SK-N-SH (cell line): Measurements from ENCODE around the gene SCGB1D4. TPM values are rescaled to one million over a fixed set of nuclear protein-coding genes. Genes with fewer than 3 reads are reported as not detected.

Source experiments
- CTCF ChIA-PET: fragments of 300-600, 350-600 bp; formaldehyde crosslinking; extraction: SDS; loops from one replicate; lab custom pipeline; 2021; lab: Yijun Ruan, JAX
- POLR2A ChIA-PET: fragments of 350-600 bp; sonication (Branson Sonifier 250); formaldehyde crosslinking; extraction: SDS; loops from one replicate; lab custom pipeline; 2020; ENCODE audit warnings: antibody characterized with exemption, inconsistent platforms; lab: Yijun Ruan, JAX
- DNase-seq: peaks from one replicate; pipeline ENCODE4 v3.0.0; 2012
- H2AFZ ChIP-seq: fragments of 200-600 bp; sonication (generic); 2 replicates; pipeline ENCODE4 v1.8.1; 2016; ENCODE audit warnings: antibody characterized with exemption, mild to moderate bottlenecking, low read depth
- H3F3A ChIP-seq: fragments of 200-600 bp; sonication (generic); replicated peaks from 2 replicates; pipeline ENCODE3; 2016; ENCODE audit warnings: antibody characterized with exemption, mild to moderate bottlenecking; ENCODE audit not compliant: insufficient read depth
- H3K27ac ChIP-seq, 2 experiments: fragments of 200-500 bp in 1 of 2; fragments of 200-600 bp in 1 of 2; sonication (Bioruptor generic) in 1 of 2; sonication (generic), shearing (Covaris generic) in 1 of 2; 2 replicates each; pipeline versions ENCODE4 v1.5.1 to v1.6.1; 2014 to 2016; ENCODE audit warnings: low read depth in 2 of 2, inconsistent platforms in 1 of 2, low read length in 1 of 2, mild to moderate bottlenecking in 1 of 2, mixed read lengths in 1 of 2
- H3K27me3 ChIP-seq: fragments of 200-600 bp; sonication (generic), shearing (Covaris generic); 2 replicates; pipeline ENCODE4 v1.6.1; 2016; ENCODE audit warnings: mixed run types; ENCODE audit not compliant: insufficient read depth
- H3K36me3 ChIP-seq, 2 experiments: fragments of 200-500 bp in 1 of 2; fragments of 200-600 bp in 1 of 2; sonication (Bioruptor generic) in 1 of 2; sonication (generic) in 1 of 2; replicated peaks in 1 of 2; 2 replicates each; pipeline versions ENCODE3 to v1.5.1; 2014 to 2016; ENCODE audit warnings: low read length in 1 of 2, mild to moderate bottlenecking in 1 of 2; ENCODE audit not compliant: insufficient read depth in 2 of 2, control insufficient read depth in 1 of 2
- H3K4me1 ChIP-seq, 2 experiments: fragments of 200-500 bp in 1 of 2; fragments of 200-600 bp in 1 of 2; sonication (Bioruptor generic) in 1 of 2; sonication (generic), shearing (Covaris generic) in 1 of 2; 2 replicates each; pipeline versions ENCODE4 v1.5.1 to v1.6.1; 2014 to 2016; ENCODE audit warnings: low read depth in 1 of 2, low read length in 1 of 2, mixed run types in 1 of 2; ENCODE audit not compliant: insufficient read depth in 2 of 2, control insufficient read depth in 1 of 2
- H3K4me2 ChIP-seq: fragments of 200-600 bp; sonication (generic), shearing (Covaris generic); 2 replicates; pipeline ENCODE4 v1.6.1; 2017; ENCODE audit warnings: mixed run types
- H3K4me3 ChIP-seq, 2 experiments: fragments of 200-500 bp in 1 of 2; fragments of 200-600 bp in 1 of 2; sonication (Bioruptor generic) in 1 of 2; sonication (generic), shearing (Covaris generic) in 1 of 2; 2 replicates each; pipeline versions ENCODE4 v1.5.1 to v1.8.1; 2014 to 2016; ENCODE audit warnings: low read depth in 2 of 2, inconsistent platforms in 1 of 2, low read length in 1 of 2, mild to moderate bottlenecking in 1 of 2, mixed read lengths in 1 of 2, moderate library complexity in 1 of 2
- H3K79me2 ChIP-seq: fragments of 200-600 bp; sonication (generic); 2 replicates; pipeline ENCODE4 v1.8.1; 2017; ENCODE audit warnings: mild to moderate bottlenecking; ENCODE audit not compliant: insufficient read depth
- H3K9ac ChIP-seq: fragments of 200-600 bp; sonication (generic); 2 replicates; pipeline ENCODE4 v1.6.1; 2017; ENCODE audit warnings: mixed run types
- H3K9me2 ChIP-seq: fragments of 200-600 bp; sonication (generic); 2 replicates; pipeline ENCODE4 v1.6.1; 2017; ENCODE audit warnings: mixed run types
- H3K9me3 ChIP-seq: fragments of 200-600 bp; sonication (generic); 2 replicates; pipeline ENCODE4 v1.6.1; 2017; ENCODE audit warnings: mixed run types, mild to moderate bottlenecking, moderate library complexity
- H4K20me1 ChIP-seq: fragments of 200-600 bp; sonication (generic); 2 replicates; pipeline ENCODE4 v1.6.1; 2017; ENCODE audit warnings: mild to moderate bottlenecking, mixed run types; ENCODE audit not compliant: insufficient read depth
- CTCF ChIP-seq: fragments of 200-600 bp; sonication (generic); IDR thresholded peaks from 2 replicates; pipeline ENCODE4 v1.6.1; 2017; ENCODE audit warnings: antibody characterized with exemption, mild to moderate bottlenecking, moderate library complexity
- ELF1 ChIP-seq: IDR thresholded peaks from 2 replicates; pipeline ENCODE4 v1.4.0; 2012
- EZH2phosphoT487 ChIP-seq: fragments of 200-600 bp; sonication (generic); IDR thresholded peaks from 2 replicates; pipeline ENCODE4 v1.6.1; 2017; ENCODE audit warnings: low read depth, mixed run types, mild to moderate bottlenecking, antibody characterized with exemption, moderate library complexity, borderline replicate concordance
- FOSL2 ChIP-seq: IDR thresholded peaks from 2 replicates; pipeline ENCODE4 v1.4.0; 2012; ENCODE audit warnings: low read depth, mild to moderate bottlenecking, moderate library complexity, borderline replicate concordance
- FOXJ3 ChIP-seq: sonication (generic); formaldehyde crosslinking; IDR thresholded peaks from 2 replicates; pipeline ENCODE4 v1.5.1; 2020; ENCODE audit warnings: mild to moderate bottlenecking, missing genetic modification reagents
- FOXM1 ChIP-seq: IDR thresholded peaks from 2 replicates; pipeline ENCODE4 v1.4.0; 2012; ENCODE audit warnings: low read depth, mild to moderate bottlenecking
- GABPA ChIP-seq: IDR thresholded peaks from 2 replicates; pipeline ENCODE4 v1.4.0; 2012; ENCODE audit warnings: low read depth, mild to moderate bottlenecking
- GATA2 ChIP-seq: sonication (generic); formaldehyde crosslinking; IDR thresholded peaks from 2 replicates; pipeline ENCODE4 v1.5.0; 2020; ENCODE audit warnings: mild to moderate bottlenecking, missing genetic modification reagents
- JUND ChIP-seq: IDR thresholded peaks from 2 replicates; pipeline ENCODE4 v1.4.0; 2012
- MAX ChIP-seq: IDR thresholded peaks from 2 replicates; pipeline ENCODE4 v1.4.0; 2012; ENCODE audit warnings: low read depth
- NRF1 ChIP-seq: IDR thresholded peaks from 2 replicates; pipeline ENCODE4 v1.6.1; 2012; ENCODE audit warnings: low read depth, mild to moderate bottlenecking, low read length
- POLR2AphosphoS5 ChIP-seq: IDR thresholded peaks from 2 replicates; pipeline ENCODE4 v1.6.1; 2012; ENCODE audit warnings: low read depth, low read length
- RAD21 ChIP-seq: IDR thresholded peaks from 2 replicates; pipeline ENCODE4 v1.6.1; 2012; ENCODE audit warnings: mild to moderate bottlenecking, low read length
- TAF1 ChIP-seq: IDR thresholded peaks from 2 replicates; pipeline ENCODE4 v1.6.1; 2012; ENCODE audit warnings: low read depth, mild to moderate bottlenecking, low read length, moderate library complexity, borderline replicate concordance
- USF1 ChIP-seq: IDR thresholded peaks from 2 replicates; pipeline ENCODE4 v1.4.0; 2012; ENCODE audit warnings: low read depth, borderline replicate concordance
- USF2 ChIP-seq: fragments of 150-350 bp; IDR thresholded peaks from 2 replicates; pipeline ENCODE4 v1.6.1; 2017; ENCODE audit warnings: antibody characterized with exemption, low read length, low read depth, borderline replicate concordance
- WGBS: methylation state at CpG from one replicate; pipeline ENCODE4 v1.1.6; 2017; ENCODE audit warnings: low lambda C conversion rate; 5-methylcytosine and 5-hydroxymethylcytosine counted together
- polyA plus RNA-seq, 3 experiments: library from polyadenylated mRNA; depleted of rRNA; stranded (reverse); fragments of >200 nt; gene quantifications; 2 replicates each; pipeline ENCODE4 v1.2.3, GENCODE V29; 2012

Gene SCGB1D4
- polyA plus RNA-seq, 1 of the 3 experiments (the other 2 are of a cell fraction), result not detected

- Histone ChIP-seq H4K20me1 (no peaks in the 10 kb centered on the region), H3K9me2 (no peaks in the 10 kb centered on the region), H3K9me3 (no peaks in the 10 kb centered on the region), H3K79me2 (no peaks in the 10 kb centered on the region), H3F3A (no peaks in the 10 kb centered on the region), H3K36me3 (no peaks in the 10 kb centered on the region), H3K4me1 (no peaks in the 10 kb centered on the region), H3K27ac (no peak overlapping the region), H3K4me2 (no peak overlapping the region), H3K9ac (no peak overlapping the region), H3K4me3 (no peak overlapping the region), H3K27me3 (no peaks in the 10 kb centered on the region; the same call in 1 of the 2 replicates), H2AFZ (no peak overlapping the region)
- 33% methylated on average over 5 of the region's 5 CpGs for WGBS
- ChIA-PET CTCF (interaction anchor here (1.3 kb wide), 1 partner anchor 37 kb away, joined by 5 read pairs; no protein-coding TSS in a partner anchor), POLR2A (no interaction called here)
- no peak for DNase-seq
- TF ChIP-seq GABPA (no peak), FOSL2 (no peak), POLR2AphosphoS5 (no peak), USF2 (no peak), TAF1 (no peak), MAX (no peak), ELF1 (no peak), FOXM1 (no peak), NRF1 (no peak), EZH2phosphoT487 (no peak), USF1 (no peak), JUND (no peak), GATA2 (CRISPR knock-in tag) (no peak), CTCF (no peak), FOXJ3 (no peak)
Measured at GRCh38 chr11:62273284-62273683, 25.6 kb downstream of the SCGB1D4 start.

GRCh38 chr11:62269654-62270278, 29.1 kb downstream of the SCGB1D4 start, which contains the start of gene SCGB2A2:
TSS of gene SCGB2A2 (plus strand) at chr11:62270158. CDS start at chr11:62270217, 59 bp downstream.
- Histone ChIP-seq H3K9ac (no peak within 1 kb of the TSS), H3K79me2 (no peaks in the 10 kb centered on the region), H2AFZ (no peak within 1 kb of the TSS), H3K9me3 (no peaks in the 10 kb centered on the region), H3K4me3 (no peak within 1 kb of the TSS), H3K27me3 (no peaks in the 10 kb centered on the region; the same call in 1 of the 2 replicates), H3K27ac (no peak within 1 kb of the TSS), H3K4me1 (no peaks in the 10 kb centered on the region), H3K36me3 (no peaks in the 10 kb centered on the region), H3K4me2 (no peak within 1 kb of the TSS), H4K20me1 (no peaks in the 10 kb centered on the region), H3K9me2 (no peaks in the 10 kb centered on the region), H3F3A (no peaks in the 10 kb centered on the region)
- POLR2A ChIA-PET, result no interaction called here
- CTCF ChIA-PET, result interaction anchor here (0.8 kb wide), 1 partner anchor 273 kb away, joined by 3 read pairs; no protein-coding TSS in a partner anchor
- 13% methylated on average over 4 of the region's 10 CpGs for WGBS
- TF ChIP-seq NRF1, result no peak
- peak; percentile 5; the same call in 1 of the 2 replicates for TF ChIP-seq RAD21
- TF ChIP-seq CTCF, result peak; percentile 25; the same call in 1 of the 2 replicates
- DNase-seq, result no peak
